GM19467 (cell line): ENCODE results near the gene FANCM.
"Not testable (repeated sequence)": the region's sequence is repeated elsewhere in the genome, so short reads cannot be mapped to it uniquely, and the experiment has no call there.

Experiments
- ATAC-seq: cut with Tn5 transposase; IDR thresholded peaks from one replicate; pipeline ENCODE4 v1.9.1; 2021; ENCODE audit warnings: mild to moderate bottlenecking, moderate library complexity; ENCODE audit not compliant: unreplicated experiment

FANCM gene

GRCh38 chr14:45142083-45142482, 6.4 kb downstream of the FANCM start:
- not testable (repeated sequence) for ATAC-seq

- no peak for ATAC-seq
Observed at GRCh38 chr14:45144658-45145057, 8.9 kb downstream of the FANCM start.

- no peak for ATAC-seq
Observed at GRCh38 chr14:45145214-45145613, 9.5 kb downstream of the FANCM start.

- ATAC-seq = no peak
Observed at GRCh38 chr14:45149602-45150001, 13.9 kb downstream of the FANCM start.

- ATAC-seq = no peak
Observed at GRCh38 chr14:45150386-45150890, 14.7 kb downstream of the FANCM start.

GRCh38 chr14:45156067-45156466, 20.3 kb downstream of the FANCM start:
- no peak for ATAC-seq

- ATAC-seq = no peak
Observed at GRCh38 chr14:45169906-45170305, 34.2 kb downstream of the FANCM start.

- ATAC-seq = no peak
Observed at GRCh38 chr14:45177076-45177475, 41.3 kb downstream of the FANCM start.

- no peak for ATAC-seq
Observed at GRCh38 chr14:45181329-45181728, 45.6 kb downstream of the FANCM start.

- no peak for ATAC-seq
Observed at GRCh38 chr14:45181806-45182205, 46.1 kb downstream of the FANCM start.

GRCh38 chr14:45185100-45185814, 49.5 kb downstream of the FANCM start:
- ATAC-seq = no peak

GRCh38 chr14:45194964-45195363, 59.2 kb downstream of the FANCM start:
- ATAC-seq = no peak

- no peak for ATAC-seq
Observed at GRCh38 chr14:45198551-45198950, 62.8 kb downstream of the FANCM start.

- ATAC-seq = no peak
Observed at GRCh38 chr14:45199230-45199629, 63.5 kb downstream of the FANCM start.

- ATAC-seq = peak; percentile 52
Observed at GRCh38 chr14:45201905-45202304, 66.2 kb downstream of the FANCM start.

GRCh38 chr14:45204241-45204640, 68.5 kb downstream of the FANCM start:
- ATAC-seq = no peak

GRCh38 chr14:45210159-45210558, 74.4 kb downstream of the FANCM start:
- ATAC-seq = no peak

GRCh38 chr14:45211295-45211694, 75.6 kb downstream of the FANCM start:
- no peak for ATAC-seq

GRCh38 chr14:45212231-45212630, 76.5 kb downstream of the FANCM start:
- no peak for ATAC-seq

GRCh38 chr14:45213716-45214115, 78.0 kb downstream of the FANCM start:
- ATAC-seq = not testable (repeated sequence)

GRCh38 chr14:45214341-45214740, 78.6 kb downstream of the FANCM start:
- ATAC-seq = not testable (repeated sequence)

GRCh38 chr14:45222485-45223262, 86.9 kb downstream of the FANCM start:
- peak; percentile 53 for ATAC-seq
